LNCAP (cell line): ENCODE data around the gene HBP1.

Experiments
- TF ChIP-seq, protein P1 (sequence below): fragments of 450-650 bp; IDR thresholded peaks from 2 replicates; pipeline ENCODE4 v1.5.1; 2017; ENCODE audit warnings: mild to moderate bottlenecking

The HBP1 gene, protein sequence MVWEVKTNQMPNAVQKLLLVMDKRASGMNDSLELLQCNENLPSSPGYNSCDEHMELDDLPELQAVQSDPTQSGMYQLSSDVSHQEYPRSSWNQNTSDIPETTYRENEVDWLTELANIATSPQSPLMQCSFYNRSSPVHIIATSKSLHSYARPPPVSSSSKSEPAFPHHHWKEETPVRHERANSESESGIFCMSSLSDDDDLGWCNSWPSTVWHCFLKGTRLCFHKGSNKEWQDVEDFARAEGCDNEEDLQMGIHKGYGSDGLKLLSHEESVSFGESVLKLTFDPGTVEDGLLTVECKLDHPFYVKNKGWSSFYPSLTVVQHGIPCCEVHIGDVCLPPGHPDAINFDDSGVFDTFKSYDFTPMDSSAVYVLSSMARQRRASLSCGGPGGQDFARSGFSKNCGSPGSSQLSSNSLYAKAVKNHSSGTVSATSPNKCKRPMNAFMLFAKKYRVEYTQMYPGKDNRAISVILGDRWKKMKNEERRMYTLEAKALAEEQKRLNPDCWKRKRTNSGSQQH

DNA sequence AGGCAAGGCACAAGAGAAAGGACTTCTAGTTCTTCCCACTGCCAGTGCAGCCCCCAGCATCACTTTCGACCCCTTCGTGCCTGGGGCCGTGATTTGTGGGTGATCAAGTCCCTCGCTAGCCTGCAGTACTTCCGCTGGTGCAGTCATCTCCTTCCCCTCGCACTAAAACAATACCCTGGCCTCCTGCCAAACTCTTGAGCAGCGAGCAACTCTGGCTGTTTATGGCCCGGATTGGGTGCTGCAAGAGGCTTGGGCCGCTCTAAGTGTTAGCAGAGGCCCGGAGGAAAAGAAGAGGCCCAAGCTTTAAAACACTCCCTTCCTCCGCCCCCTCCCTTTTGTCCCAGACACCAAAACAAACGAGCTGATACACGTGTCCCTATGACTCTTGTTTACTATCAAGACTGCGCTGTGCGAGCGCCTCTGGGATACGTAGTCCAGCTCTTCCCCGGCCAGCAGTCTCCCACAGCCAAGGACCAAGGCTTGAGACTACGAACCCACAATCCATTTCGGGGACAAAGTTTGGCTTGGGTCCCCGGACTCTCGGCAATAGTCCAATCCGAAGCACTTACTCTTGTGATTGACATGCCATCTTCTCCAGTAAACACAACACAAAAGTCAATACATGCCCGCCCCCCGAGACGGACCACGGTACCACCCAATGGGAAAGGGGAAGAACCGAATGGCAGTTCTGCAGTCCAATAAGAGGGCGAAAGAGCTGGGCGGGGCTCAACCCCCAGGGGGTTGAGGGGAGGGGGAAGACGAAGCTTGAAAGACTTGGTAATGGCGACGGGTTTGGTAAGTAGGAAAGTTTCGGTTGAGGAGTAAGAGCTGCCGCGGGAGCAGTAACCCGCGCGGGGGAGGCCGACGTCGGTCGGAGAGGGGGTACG, at the start of gene HBP1:
TSS of gene HBP1 (plus strand) at position 771 of the 887 bp plus-strand sequence. CDS start 10,891 bp downstream, outside the sequence.
- TF ChIP-seq, protein P1, sequence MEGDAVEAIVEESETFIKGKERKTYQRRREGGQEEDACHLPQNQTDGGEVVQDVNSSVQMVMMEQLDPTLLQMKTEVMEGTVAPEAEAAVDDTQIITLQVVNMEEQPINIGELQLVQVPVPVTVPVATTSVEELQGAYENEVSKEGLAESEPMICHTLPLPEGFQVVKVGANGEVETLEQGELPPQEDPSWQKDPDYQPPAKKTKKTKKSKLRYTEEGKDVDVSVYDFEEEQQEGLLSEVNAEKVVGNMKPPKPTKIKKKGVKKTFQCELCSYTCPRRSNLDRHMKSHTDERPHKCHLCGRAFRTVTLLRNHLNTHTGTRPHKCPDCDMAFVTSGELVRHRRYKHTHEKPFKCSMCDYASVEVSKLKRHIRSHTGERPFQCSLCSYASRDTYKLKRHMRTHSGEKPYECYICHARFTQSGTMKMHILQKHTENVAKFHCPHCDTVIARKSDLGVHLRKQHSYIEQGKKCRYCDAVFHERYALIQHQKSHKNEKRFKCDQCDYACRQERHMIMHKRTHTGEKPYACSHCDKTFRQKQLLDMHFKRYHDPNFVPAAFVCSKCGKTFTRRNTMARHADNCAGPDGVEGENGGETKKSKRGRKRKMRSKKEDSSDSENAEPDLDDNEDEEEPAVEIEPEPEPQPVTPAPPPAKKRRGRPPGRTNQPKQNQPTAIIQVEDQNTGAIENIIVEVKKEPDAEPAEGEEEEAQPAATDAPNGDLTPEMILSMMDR, result no peak

DNA sequence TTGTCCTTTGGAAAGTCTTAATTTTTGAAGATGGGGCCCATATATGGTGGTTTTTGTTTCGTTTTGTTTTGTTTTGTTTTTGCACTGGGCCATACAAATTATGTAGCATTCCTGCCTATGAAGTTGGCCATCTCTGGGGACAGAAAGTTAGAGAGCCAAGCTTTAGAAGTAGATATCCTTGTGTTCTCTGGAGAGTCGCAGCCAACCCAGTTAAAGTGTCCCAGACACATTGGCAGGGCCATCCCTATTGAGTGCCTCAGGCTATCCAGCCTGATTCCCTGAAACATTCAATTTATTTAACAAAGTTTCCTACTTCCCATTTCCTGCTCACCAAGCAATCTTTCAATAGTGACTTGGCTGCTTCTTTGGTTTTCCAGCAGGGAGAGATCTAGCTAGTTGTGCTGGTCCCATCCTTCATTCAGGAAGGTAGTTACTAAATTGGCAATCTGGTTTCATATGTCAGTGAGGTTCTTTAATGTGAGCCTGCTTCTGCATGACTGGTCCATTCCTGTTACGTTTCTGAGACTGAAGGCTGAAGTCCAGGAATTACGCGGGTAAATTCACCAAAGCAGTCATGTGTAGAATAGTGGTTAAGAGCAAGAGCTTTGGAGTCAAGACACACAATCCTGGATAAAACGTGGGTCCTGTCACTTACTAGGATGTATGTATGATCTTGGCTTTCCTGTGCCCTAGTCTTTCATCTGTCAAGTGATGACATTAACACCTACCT, 49.3 kb upstream of the HBP1 start:
- TF ChIP-seq, protein P1, result no peak

DNA sequence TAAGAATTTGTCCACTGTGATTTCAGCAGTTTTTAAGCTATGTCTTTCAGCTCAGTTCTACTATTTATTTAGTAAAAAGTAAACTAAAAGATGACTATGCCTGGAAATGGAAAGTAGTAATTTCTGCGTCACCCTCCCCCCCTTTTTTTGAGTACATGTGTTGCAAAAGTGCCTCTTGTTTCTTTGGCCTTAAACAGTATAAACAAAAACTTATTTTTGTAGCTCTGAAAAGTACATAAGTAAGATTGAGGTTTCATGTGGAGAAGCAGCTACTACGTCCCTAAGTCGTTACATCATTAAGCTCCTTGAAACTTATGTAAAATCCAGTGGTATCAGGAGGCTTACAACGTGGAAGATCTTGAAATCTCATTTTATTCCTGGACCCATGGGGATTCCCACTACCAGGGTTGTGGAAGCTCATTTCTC, 46.3 kb upstream of the HBP1 start:
- TF ChIP-seq, protein P1, result no peak

DNA sequence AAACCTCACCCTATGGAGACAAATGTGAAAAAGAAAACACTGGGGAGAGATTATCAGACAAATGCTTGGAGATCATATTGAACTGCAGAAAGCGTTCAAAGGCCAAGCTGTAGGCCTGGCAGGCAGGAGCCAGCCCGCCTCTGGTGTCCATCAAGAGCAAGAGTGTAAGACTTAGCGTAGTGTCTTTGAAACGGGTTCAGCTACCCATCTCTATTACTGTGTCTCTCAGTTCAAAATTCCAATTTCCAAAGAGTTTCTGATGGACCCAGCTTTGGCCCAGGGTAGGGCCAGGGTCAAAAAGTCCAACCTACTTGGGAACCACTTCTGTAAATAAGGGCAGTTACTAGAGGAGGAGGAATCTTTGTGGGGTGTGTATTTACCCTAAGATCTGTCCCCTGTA, 45.4 kb upstream of the HBP1 start:
- TF ChIP-seq, protein P1, result no peak

DNA sequence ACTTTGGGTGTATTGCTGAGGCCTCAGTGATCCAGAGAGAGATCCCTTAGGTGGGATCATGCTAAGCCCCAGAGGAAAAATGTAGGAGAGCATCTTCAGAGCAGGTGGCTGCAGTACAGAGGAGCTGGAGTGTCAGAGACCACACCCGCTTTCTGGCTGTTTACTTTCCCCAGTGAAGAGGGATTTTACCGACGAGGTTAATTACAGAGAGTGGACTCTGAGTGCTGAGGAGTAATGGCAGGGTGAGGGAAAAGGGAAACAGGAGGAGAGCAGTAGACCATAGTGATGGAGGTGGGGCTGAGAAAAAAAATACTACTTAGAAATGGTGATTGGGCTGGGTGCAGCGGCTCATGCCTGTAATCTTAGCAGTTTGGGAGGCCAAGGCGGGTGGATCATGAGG, 43.3 kb upstream of the HBP1 start:
- TF ChIP-seq, protein P1, result no peak

DNA sequence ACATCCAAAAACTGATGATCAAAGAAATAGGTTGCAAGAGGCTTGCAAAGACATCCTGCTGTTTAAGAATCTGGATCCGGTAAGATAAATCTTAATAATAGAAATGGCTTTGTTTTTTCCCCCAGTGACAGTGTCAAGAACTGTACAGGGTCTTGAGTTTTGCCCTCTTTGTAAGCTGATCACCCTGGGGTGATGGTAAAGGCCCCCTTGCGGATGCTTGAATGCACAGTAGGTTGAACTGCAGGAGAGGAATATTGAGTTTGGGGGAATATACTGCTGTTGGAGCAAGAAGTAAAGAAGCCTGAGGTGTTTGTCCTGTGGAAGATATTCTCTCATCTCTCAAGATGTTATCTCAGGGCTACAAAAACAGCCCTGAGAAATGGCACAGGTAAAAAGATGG, 40.6 kb upstream of the HBP1 start:
- TF ChIP-seq, protein P1, result no peak

DNA sequence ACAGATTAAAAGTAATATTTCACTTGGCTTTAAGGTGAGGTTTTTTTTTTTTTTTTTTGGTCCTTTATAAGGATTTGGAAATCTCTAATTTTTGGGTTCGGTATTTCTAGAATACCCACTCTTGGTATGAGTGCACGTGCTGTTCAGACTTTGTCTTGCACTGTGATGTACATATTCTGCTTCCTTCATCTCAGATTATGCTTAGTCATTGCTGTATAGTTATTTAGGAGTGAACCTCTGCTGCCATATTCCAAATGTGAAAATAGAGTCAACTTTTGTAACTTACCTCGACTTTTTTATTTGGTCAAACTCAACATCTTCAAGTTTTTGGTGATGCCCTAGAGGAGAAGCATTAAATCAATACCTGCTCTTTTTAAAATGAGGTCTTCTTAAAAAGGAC, 40.1 kb upstream of the HBP1 start:
- TF ChIP-seq, protein P1, result no peak
